Thyroid gland (tissue), 4 donors: ENCODE data around the gene ACSL6.

Experiments
- POLR2A ChIP-seq, 2 donors: fragments of 450-650 bp; IDR thresholded peaks; one replicate each; pipeline ENCODE4 v1.6.1; 2017; ENCODE audit warnings: antibody characterized with exemption in 2 of 2, mild to moderate bottlenecking in 2 of 2, moderate library complexity in 1 of 2
- TF ChIP-seq, protein P1 (sequence below), 6 experiments: fragments of 200-600 bp in 3 of 6; fragments of 450-650 bp in 3 of 6; sonication (generic) in 3 of 6; IDR thresholded peaks; one replicate each; pipeline ENCODE4 v1.5.1; 2016 to 2019; ENCODE audit warnings: antibody characterized with exemption in 6 of 6, mild to moderate bottlenecking in 2 of 6, inconsistent platforms in 1 of 6, moderate library complexity in 1 of 6

DNA sequence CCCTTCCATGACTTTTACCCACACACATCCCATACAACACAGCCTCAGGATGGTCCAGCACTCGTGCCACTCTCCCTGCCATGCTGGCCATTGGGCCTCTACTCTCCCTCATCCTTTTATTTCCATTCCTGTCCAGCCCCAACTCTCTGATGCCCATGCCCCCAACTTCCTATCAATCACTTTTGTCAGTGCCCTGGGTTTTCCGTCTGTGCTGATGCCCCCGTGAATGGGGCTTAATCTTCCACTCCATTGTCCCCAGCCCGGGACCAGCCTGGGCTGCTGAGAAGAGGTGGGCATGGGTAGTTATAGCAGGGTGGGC is 12.6 kb upstream of the ACSL6 start:
- TF ChIP-seq, protein P1, sequence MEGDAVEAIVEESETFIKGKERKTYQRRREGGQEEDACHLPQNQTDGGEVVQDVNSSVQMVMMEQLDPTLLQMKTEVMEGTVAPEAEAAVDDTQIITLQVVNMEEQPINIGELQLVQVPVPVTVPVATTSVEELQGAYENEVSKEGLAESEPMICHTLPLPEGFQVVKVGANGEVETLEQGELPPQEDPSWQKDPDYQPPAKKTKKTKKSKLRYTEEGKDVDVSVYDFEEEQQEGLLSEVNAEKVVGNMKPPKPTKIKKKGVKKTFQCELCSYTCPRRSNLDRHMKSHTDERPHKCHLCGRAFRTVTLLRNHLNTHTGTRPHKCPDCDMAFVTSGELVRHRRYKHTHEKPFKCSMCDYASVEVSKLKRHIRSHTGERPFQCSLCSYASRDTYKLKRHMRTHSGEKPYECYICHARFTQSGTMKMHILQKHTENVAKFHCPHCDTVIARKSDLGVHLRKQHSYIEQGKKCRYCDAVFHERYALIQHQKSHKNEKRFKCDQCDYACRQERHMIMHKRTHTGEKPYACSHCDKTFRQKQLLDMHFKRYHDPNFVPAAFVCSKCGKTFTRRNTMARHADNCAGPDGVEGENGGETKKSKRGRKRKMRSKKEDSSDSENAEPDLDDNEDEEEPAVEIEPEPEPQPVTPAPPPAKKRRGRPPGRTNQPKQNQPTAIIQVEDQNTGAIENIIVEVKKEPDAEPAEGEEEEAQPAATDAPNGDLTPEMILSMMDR (IDR thresholded peaks at IDR 0.05): no peak
- no peak for TF ChIP-seq POLR2A (IDR thresholded peaks at IDR 0.05)
